ENCODE measurements around the gene SLC37A1. TPM values are rescaled to one million over a fixed set of nuclear protein-coding genes. Genes with fewer than 3 reads are reported as not detected.

The SLC37A1 gene
- total RNA-seq, 1 experiment from 2014 or later = 37.7 TPM

DNA sequence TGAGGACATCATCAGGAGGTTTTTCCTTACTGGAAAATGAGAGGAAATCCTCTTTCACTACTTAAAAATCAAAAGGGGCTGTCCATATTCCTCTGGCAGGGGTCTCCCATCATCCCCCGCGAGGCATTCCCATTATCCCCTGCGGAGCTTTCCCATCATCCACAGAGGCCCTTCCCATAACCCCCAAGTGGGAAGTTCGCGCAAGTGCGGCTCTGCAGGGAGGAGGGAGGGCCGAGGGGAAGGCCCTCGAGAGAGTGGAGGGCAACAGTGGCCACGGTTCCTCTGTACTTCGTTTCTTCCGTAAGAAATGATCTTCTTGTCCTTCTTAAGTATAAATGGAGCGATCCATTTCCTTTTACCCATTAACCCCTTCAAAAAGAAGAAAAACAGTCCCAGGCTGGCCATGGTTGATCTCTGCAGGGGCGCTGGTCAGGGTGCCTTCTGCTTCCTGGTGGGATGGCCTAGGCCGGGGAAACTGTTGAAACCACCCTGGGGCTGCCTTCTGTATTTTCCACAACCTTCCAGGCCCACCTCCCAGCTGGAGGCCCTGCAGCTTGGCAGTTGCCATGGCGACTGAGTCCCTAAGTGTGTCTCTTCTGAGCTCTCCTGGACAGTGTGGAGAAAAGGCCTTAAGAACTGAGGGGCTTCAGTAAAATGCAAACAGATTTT is 14.1 kb upstream of the SLC37A1 start:
- H3K4me3 Mint-ChIP-seq = no peak overlapping the region
- Histone ChIP-seq H3K23ac (ENCODE audit: insufficient read length, low read depth, low read length) (no peak overlapping the region), H3K9me3 (ENCODE audit: control insufficient read depth, low read depth, low read length) (no peaks in the 10 kb centered on the region), H2BK5ac (ENCODE audit: insufficient read length, low read length) (no peak overlapping the region), H4K5ac (ENCODE audit: insufficient read length, low read depth, low read length) (no peak overlapping the region), H3T11ph (ENCODE audit: low read length) (no peak overlapping the region), H2BK15ac (ENCODE audit: low read depth, low read length) (no peak overlapping the region), H2AK5ac (ENCODE audit: insufficient read length, low read length) (no peak overlapping the region), H3K27me3 (ENCODE audit: insufficient read depth, low read length) (no peaks in the 10 kb centered on the region), H3K14ac (ENCODE audit: insufficient read depth, low read length) (no peak overlapping the region), H3K4me1 (ENCODE audit: insufficient read depth, low read length) (no peaks in the 10 kb centered on the region; the same call in 1 of the 2 replicates), H3K9ac (ENCODE audit: extremely low read depth, insufficient read length, low read length) (no peak overlapping the region), H4K8ac (replicated peaks; ENCODE audit: insufficient read length, low read depth, low read length) (no peak overlapping the region), H2AFZ (ENCODE audit: low read length) (no peak overlapping the region), H3K4me2 (ENCODE audit: insufficient read depth, insufficient read length, low read length) (no peak overlapping the region), H3K27ac (ENCODE audit: insufficient read length, low read depth, low read length) (no peak overlapping the region), H2BK120ac (ENCODE audit: low read depth, low read length, poor library complexity, severe bottlenecking) (no peak overlapping the region), H3K56ac (ENCODE audit: insufficient read length, low read depth, low read length) (no peak overlapping the region), H2BK20ac (ENCODE audit: low read depth, low read length, poor library complexity, severe bottlenecking) (no peak overlapping the region), H3K79me1 (ENCODE audit: insufficient read depth, low read depth, low read length, poor library complexity, severe bottlenecking) (no peaks in the 10 kb centered on the region), H3K23me2 (ENCODE audit: insufficient read length, low read depth, low read length, poor library complexity, severe bottlenecking) (peaks cover 12% of the 10 kb centered on the region), H2BK12ac (ENCODE audit: insufficient read length, low read depth, low read length) (no peak overlapping the region), H4K20me1 (ENCODE audit: control insufficient read depth, insufficient read depth, insufficient read length) (no peaks in the 10 kb centered on the region), H3K79me2 (ENCODE audit: insufficient read depth, low read length) (no peaks in the 10 kb centered on the region), H3K18ac (ENCODE audit: insufficient read length, low read depth, low read length) (peak overlapping the region; percentile 46), H3K4ac (ENCODE audit: low read depth, low read length) (no peak overlapping the region), H4K91ac (ENCODE audit: insufficient read length, low read depth, low read length) (no peak overlapping the region)
- H3K4me1 Mint-ChIP-seq = peaks cover 18 to 21% of the 10 kb centered on the region in 2 experiments
- TF ChIP-seq, protein P1, sequence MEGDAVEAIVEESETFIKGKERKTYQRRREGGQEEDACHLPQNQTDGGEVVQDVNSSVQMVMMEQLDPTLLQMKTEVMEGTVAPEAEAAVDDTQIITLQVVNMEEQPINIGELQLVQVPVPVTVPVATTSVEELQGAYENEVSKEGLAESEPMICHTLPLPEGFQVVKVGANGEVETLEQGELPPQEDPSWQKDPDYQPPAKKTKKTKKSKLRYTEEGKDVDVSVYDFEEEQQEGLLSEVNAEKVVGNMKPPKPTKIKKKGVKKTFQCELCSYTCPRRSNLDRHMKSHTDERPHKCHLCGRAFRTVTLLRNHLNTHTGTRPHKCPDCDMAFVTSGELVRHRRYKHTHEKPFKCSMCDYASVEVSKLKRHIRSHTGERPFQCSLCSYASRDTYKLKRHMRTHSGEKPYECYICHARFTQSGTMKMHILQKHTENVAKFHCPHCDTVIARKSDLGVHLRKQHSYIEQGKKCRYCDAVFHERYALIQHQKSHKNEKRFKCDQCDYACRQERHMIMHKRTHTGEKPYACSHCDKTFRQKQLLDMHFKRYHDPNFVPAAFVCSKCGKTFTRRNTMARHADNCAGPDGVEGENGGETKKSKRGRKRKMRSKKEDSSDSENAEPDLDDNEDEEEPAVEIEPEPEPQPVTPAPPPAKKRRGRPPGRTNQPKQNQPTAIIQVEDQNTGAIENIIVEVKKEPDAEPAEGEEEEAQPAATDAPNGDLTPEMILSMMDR (conservative IDR thresholded peaks at IDR 0.05) = no peak
- 0 out of 7 replicates have a peak overlapping the region, but pooled peaks of 1 of the 3 experiments have one; percentile 39 for H3K27ac Mint-ChIP-seq
- H3K36me3 Mint-ChIP-seq (ENCODE audit: insufficient read depth in 1 of 3, low read depth in 3 of 3) = no peaks in the 10 kb centered on the region
- no peaks in the 10 kb centered on the region for H3K9me3 Mint-ChIP-seq
- DNase-seq = no peak
- peaks cover 8% of the 10 kb centered on the region for H3K27me3 Mint-ChIP-seq (ENCODE audit: low read depth)
- no CpG with 5 or more reads among the region's 15 CpGs for WGBS (ENCODE audit: extremely low coverage, insufficient read length, low lambda C conversion rate)
